Natural killer cell (primary cell): ENCODE results near the gene GOT1. TPM values are rescaled to one million over a fixed set of nuclear protein-coding genes. Genes with fewer than 3 reads are reported as not detected.

Experiments
- ATAC-seq, 3 donors: fragments of 150-1000 bp in 2 of 3; fragments of 200-7000 bp in 1 of 3; cut with Tn5 transposase; 1 replicate in 1 of 3; 2 replicates in 2 of 3; pipeline ENCODE4 v1.10.0; 2021; ENCODE audit warnings: mild to moderate bottlenecking in 2 of 3, moderate library complexity in 2 of 3
- DNase-seq, 2 donors: peaks; one replicate each; pipeline versions ENCODE4 v3.0.0 to v3.0.0-alpha.2; 2013 to 2021; ENCODE audit warnings: mixed read lengths in 1 of 2
- H3K27ac ChIP-seq: one replicate; pipeline ENCODE4 v1.5.1; 2013; ENCODE audit warnings: mild to moderate bottlenecking, low read length
- H3K27me3 ChIP-seq: one replicate; pipeline ENCODE4 v1.6.1; 2013; ENCODE audit warnings: low read length; ENCODE audit not compliant: control insufficient read depth, insufficient read depth
- H3K36me3 ChIP-seq: one replicate; pipeline ENCODE4 v1.6.1; 2013; ENCODE audit warnings: low read length; ENCODE audit not compliant: control insufficient read depth, insufficient read depth
- H3K4me1 ChIP-seq: one replicate; pipeline ENCODE4 v1.6.1; 2013; ENCODE audit warnings: low read length; ENCODE audit not compliant: control insufficient read depth, insufficient read depth
- H3K4me3 ChIP-seq: one replicate; pipeline ENCODE4 v1.5.1; 2013; ENCODE audit warnings: low read length
- H3K9me3 ChIP-seq: one replicate; pipeline ENCODE4 v1.6.1; 2013; ENCODE audit warnings: low read length; ENCODE audit not compliant: control insufficient read depth, insufficient read depth
- H3K27ac Mint-ChIP-seq, 2 donors: one replicate each; pipeline ENCODE4 v1.8.0; 2022; ENCODE audit warnings: mild to moderate bottlenecking in 2 of 2, mixed read lengths in 2 of 2, moderate library complexity in 1 of 2
- H3K27me3 Mint-ChIP-seq, 2 donors: one replicate each; pipeline ENCODE4 v1.8.0; 2022; ENCODE audit warnings: low read depth in 2 of 2, mixed read lengths in 2 of 2
- H3K36me3 Mint-ChIP-seq: one replicate; pipeline ENCODE4 v1.8.0; 2022; ENCODE audit warnings: mixed read lengths
- H3K4me1 Mint-ChIP-seq, 2 donors: one replicate each; pipeline ENCODE4 v1.8.0; 2022; ENCODE audit warnings: mixed read lengths in 2 of 2
- H3K4me3 Mint-ChIP-seq: one replicate; pipeline ENCODE4 v1.8.0; 2022; ENCODE audit warnings: mild to moderate bottlenecking, moderate library complexity, mixed read lengths
- H3K9me3 Mint-ChIP-seq, 2 donors: one replicate each; pipeline ENCODE4 v1.8.0; 2022; ENCODE audit warnings: mixed read lengths in 2 of 2
- CTCF ChIP-seq: fragments of 200-600 bp; IDR thresholded peaks from one replicate; pipeline ENCODE4 v1.8.0; 2022; ENCODE audit warnings: antibody characterized with exemption
- WGBS: methylation state at CpG from one replicate; pipeline ENCODE4 v1.1.7; 2013; ENCODE audit warnings: missing lambda C conversion rate; ENCODE audit not compliant: insufficient coverage; 5-methylcytosine and 5-hydroxymethylcytosine counted together
- intact Hi-C: fragments of 100-400 bp; cut with micrococcal nuclease; formaldehyde crosslinking; loops from one replicate; pipeline ENCODE4 v1.14.2; 2022
- total RNA-seq, 4 donors: library from RNA; stranded (reverse); fragments of 120-200 nt in 1 of 4; gene quantifications; one replicate each; pipeline versions ENCODE4 v1.2.3 to v1.2.4, GENCODE V29; 2013 to 2022

GOT1 gene
- total RNA-seq, 3 donors from 2014 or later (not counting 1 experiment from before 2014, with no cell fraction given), result 8.5 to 15.1 (median 8.5) TPM

GRCh38 chr10:99457813-99458212, 27.4 kb upstream of the GOT1 start:
- Mint-ChIP-seq H3K36me3 (no peaks in the 10 kb centered on the region), H3K27me3 (peaks cover 21 to 38% of the 10 kb centered on the region in 2 donors), H3K27ac (no peak overlapping the region), H3K9me3 (no peaks in the 10 kb centered on the region), H3K4me3 (no peak overlapping the region), H3K4me1 (no peaks in the 10 kb centered on the region)
- Histone ChIP-seq H3K36me3 (no peaks in the 10 kb centered on the region), H3K4me1 (no peaks in the 10 kb centered on the region), H3K27me3 (peaks cover 3% of the 10 kb centered on the region), H3K4me3 (no peak overlapping the region), H3K27ac (no peak overlapping the region), H3K9me3 (no peaks in the 10 kb centered on the region)
- intact Hi-C loops, result no loop called here
- 75% methylated on average over 2 of the region's 2 CpGs for WGBS
- DNase-seq (no peak), ATAC-seq (no peak)
- no peak for TF ChIP-seq CTCF

- no peak for TF ChIP-seq CTCF
- no peaks in the 10 kb centered on the region for H3K9me3 ChIP-seq
- no peaks in the 10 kb centered on the region for H3K9me3 Mint-ChIP-seq
- ATAC-seq (no peak), DNase-seq (no peak)
- H3K27me3 Mint-ChIP-seq, result peaks cover 18 to 36% of the 10 kb centered on the region in 2 donors
- H3K4me3 ChIP-seq, result no peak overlapping the region
- H3K36me3 ChIP-seq, result no peaks in the 10 kb centered on the region
- H3K36me3 Mint-ChIP-seq, result no peaks in the 10 kb centered on the region
- no peaks in the 10 kb centered on the region for H3K4me1 ChIP-seq
- intact Hi-C loops, result no loop called here
- no CpG with 5 or more reads among the region's 2 CpGs for WGBS
- no peak overlapping the region for H3K4me3 Mint-ChIP-seq
- H3K27ac Mint-ChIP-seq, result no peak overlapping the region
- no peak overlapping the region for H3K27ac ChIP-seq
- H3K4me1 Mint-ChIP-seq, result no peaks in the 10 kb centered on the region
- H3K27me3 ChIP-seq, result peaks cover 3% of the 10 kb centered on the region
These were observed 26.5 kb upstream of the GOT1 start for GRCh38 chr10:99456931-99457288.

- Mint-ChIP-seq H3K4me1 (no peaks in the 10 kb centered on the region), H3K4me3 (no peak overlapping the region), H3K9me3 (no peaks in the 10 kb centered on the region), H3K27me3 (peaks cover 19 to 42% of the 10 kb centered on the region in 2 donors), H3K27ac (no peak overlapping the region), H3K36me3 (no peaks in the 10 kb centered on the region)
- Histone ChIP-seq H3K27ac (no peak overlapping the region), H3K36me3 (no peaks in the 10 kb centered on the region), H3K4me1 (no peaks in the 10 kb centered on the region), H3K9me3 (no peaks in the 10 kb centered on the region), H3K27me3 (peaks cover 3% of the 10 kb centered on the region), H3K4me3 (no peak overlapping the region)
- intact Hi-C loops, result no loop called here
- WGBS, result 89% methylated on average over 2 of the region's 3 CpGs
- DNase-seq, result no peak
- no peak for TF ChIP-seq CTCF
- ATAC-seq, result no peak
These were observed 25.9 kb upstream of the GOT1 start for GRCh38 chr10:99456207-99456930.

- no peaks in the 10 kb centered on the region for H3K9me3 ChIP-seq
- no CpG with 5 or more reads among the region's 1 CpG for WGBS
- ATAC-seq, result no peak
- peaks cover 18 to 42% of the 10 kb centered on the region in 2 donors for H3K27me3 Mint-ChIP-seq
- H3K27ac ChIP-seq, result no peak overlapping the region
- no peaks in the 10 kb centered on the region for H3K9me3 Mint-ChIP-seq
- H3K36me3 Mint-ChIP-seq, result no peaks in the 10 kb centered on the region
- peaks cover 8% of the 10 kb centered on the region for H3K27me3 ChIP-seq
- H3K4me3 Mint-ChIP-seq, result no peak overlapping the region
- no peak overlapping the region for H3K27ac Mint-ChIP-seq
- no peaks in the 10 kb centered on the region for H3K4me1 ChIP-seq
- no peak for DNase-seq
- no peak overlapping the region for H3K4me3 ChIP-seq
- H3K36me3 ChIP-seq, result no peaks in the 10 kb centered on the region
- no peaks in the 10 kb centered on the region for H3K4me1 Mint-ChIP-seq
- no peak for TF ChIP-seq CTCF
- intact Hi-C loops, result no loop called here
These were observed 21.6 kb upstream of the GOT1 start for GRCh38 chr10:99451981-99452380.
